Body of pancreas (tissue), 4 donors: Measurements from ENCODE around the gene NF1. TPM values are rescaled to one million over a fixed set of nuclear protein-coding genes. Genes with fewer than 3 reads are reported as not detected.

Source experiments
- ATAC-seq: fragments of 150-250 bp; one replicate; pipeline ENCODE4 v1.9.1; 2016
- DNase-seq, 4 donors: peaks; one replicate each; pipeline ENCODE4 v3.0.0-alpha.2; 2019
- H3K27ac ChIP-seq, 4 donors: fragments of 200-600 bp; sonication (generic); 1 replicate in 3 of 4; 2 replicates in 1 of 4; pipeline versions ENCODE4 v1.5.1 to v1.6.1; 2016 to 2019; ENCODE audit warnings: mild to moderate bottlenecking in 1 of 4, mixed read lengths in 1 of 4, moderate library complexity in 1 of 4
- H3K27me3 ChIP-seq, 2 donors: fragments of 200-600 bp; sonication (generic); one replicate each; pipeline ENCODE4 v1.6.0; 2016; ENCODE audit warnings: mild to moderate bottlenecking in 1 of 2
- H3K36me3 ChIP-seq, 2 donors: fragments of 200-600 bp; sonication (generic); replicated peaks in 1 of 2; 2 replicates each; pipeline ENCODE4 v1.5.1; 2016; ENCODE audit warnings: low read depth in 2 of 2; ENCODE audit not compliant: insufficient read depth in 1 of 2
- H3K4me1 ChIP-seq: fragments of 200-600 bp; sonication (generic); one replicate; pipeline ENCODE4 v1.6.0; 2016
- H3K4me3 ChIP-seq, 2 donors: fragments of 200-600 bp; sonication (generic); 1 replicate in 1 of 2; 2 replicates in 1 of 2; pipeline ENCODE4 v1.5.1; 2016 to 2019
- H3K9me3 ChIP-seq, 3 donors: fragments of 200-600 bp; sonication (generic); 1 replicate in 2 of 3; 2 replicates in 1 of 3; pipeline ENCODE4 v1.5.1; 2016
- POLR2A ChIP-seq, 3 donors: fragments of 450-650 bp; IDR thresholded peaks; one replicate each; pipeline ENCODE4 v1.6.1; 2016; ENCODE audit warnings: antibody characterized with exemption in 3 of 3, mild to moderate bottlenecking in 2 of 3
- WGBS, 2 donors: methylation state at CpG; one replicate each; pipeline ENCODE4 v1.1.5; 2017; 5-methylcytosine and 5-hydroxymethylcytosine counted together
- intact Hi-C: fragments of 100-400 bp; cut with DNase I; formaldehyde crosslinking; loops from one replicate; pipeline ENCODE4 v1.15.1; 2023
- total RNA-seq, 2 donors: library from RNA; depleted of rRNA; stranded (reverse); fragments of >200 nt; gene quantifications; one replicate each; pipeline ENCODE4 v1.1.0, GENCODE V29; 2016
- TF ChIP-seq, protein P1 (sequence below), 7 experiments: fragments of 450-650 bp in 4 of 7; fragments of 200-600 bp in 3 of 7; sonication (generic) in 3 of 7; IDR thresholded peaks; one replicate each; pipeline ENCODE4 v1.5.1; 2016 to 2019; ENCODE audit warnings: antibody characterized with exemption in 7 of 7

Gene NF1
- total RNA-seq, 2 donors from 2014 or later, result 54.7 to 57.1 TPM

DNA sequence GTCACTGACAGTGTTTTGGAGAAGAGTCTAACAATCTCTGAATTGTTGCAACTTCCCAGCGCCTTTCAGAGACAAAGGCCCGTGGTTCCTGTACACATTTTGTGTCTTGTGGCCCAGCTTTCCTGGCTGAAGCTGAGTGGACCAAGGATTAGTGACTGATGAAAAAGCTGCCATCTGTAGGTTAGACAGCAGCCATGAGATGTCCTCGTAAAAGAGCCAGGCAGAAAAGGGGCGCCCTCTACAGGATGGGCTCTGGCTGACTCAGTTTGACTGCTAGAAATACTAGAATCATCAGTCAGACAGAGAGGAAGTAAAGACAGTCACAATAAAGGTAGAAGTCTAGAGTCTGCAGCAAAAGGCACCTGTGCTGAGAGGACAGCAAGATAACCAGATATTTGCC is 26.5 kb upstream of the NF1 start:
- Histone ChIP-seq H3K4me1 (peaks cover 9% of the 10 kb centered on the region), H3K36me3 (no peaks in the 10 kb centered on the region), H3K27ac (peak overlapping the region in 1 of 4 donors; percentile 9), H3K27me3 (no peaks in the 10 kb centered on the region), H3K9me3 (no peaks in the 10 kb centered on the region), H3K4me3 (no peak overlapping the region)
- TF ChIP-seq, protein P1, sequence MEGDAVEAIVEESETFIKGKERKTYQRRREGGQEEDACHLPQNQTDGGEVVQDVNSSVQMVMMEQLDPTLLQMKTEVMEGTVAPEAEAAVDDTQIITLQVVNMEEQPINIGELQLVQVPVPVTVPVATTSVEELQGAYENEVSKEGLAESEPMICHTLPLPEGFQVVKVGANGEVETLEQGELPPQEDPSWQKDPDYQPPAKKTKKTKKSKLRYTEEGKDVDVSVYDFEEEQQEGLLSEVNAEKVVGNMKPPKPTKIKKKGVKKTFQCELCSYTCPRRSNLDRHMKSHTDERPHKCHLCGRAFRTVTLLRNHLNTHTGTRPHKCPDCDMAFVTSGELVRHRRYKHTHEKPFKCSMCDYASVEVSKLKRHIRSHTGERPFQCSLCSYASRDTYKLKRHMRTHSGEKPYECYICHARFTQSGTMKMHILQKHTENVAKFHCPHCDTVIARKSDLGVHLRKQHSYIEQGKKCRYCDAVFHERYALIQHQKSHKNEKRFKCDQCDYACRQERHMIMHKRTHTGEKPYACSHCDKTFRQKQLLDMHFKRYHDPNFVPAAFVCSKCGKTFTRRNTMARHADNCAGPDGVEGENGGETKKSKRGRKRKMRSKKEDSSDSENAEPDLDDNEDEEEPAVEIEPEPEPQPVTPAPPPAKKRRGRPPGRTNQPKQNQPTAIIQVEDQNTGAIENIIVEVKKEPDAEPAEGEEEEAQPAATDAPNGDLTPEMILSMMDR (IDR thresholded peaks at IDR 0.05), result peak in 1 of 7 experiments; percentile 20
- TF ChIP-seq POLR2A (IDR thresholded peaks at IDR 0.05), result no peak
- 49 to 58% methylated on average over 4 of the region's 4 CpGs for WGBS, 2 donors
- DNase-seq (peak in 2 of 4 donors; percentile 27 to 36), ATAC-seq (no peak)
- intact Hi-C loops, result no loop called here

DNA sequence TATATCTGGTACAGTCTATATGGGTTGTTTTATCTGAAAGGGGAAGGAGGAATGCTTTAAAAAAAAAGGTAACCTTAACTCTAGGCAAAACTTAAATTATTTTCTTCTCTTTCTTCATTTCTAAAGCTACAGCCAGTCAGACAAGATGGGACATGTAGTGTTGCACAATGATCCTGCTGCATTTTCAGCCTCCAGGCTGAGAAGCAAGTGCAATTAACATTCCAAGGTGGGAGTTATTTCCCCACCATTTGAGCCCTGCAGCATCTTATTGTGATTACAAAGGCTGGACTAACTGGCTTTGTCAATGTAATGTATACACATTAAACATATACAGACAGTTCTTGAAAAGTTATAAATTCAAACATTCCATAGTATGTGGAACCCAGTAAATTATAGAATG is 22.6 kb upstream of the NF1 start:
- H3K27me3 ChIP-seq, result no peaks in the 10 kb centered on the region
- no peak for DNase-seq
- intact Hi-C loops, result no loop called here
- H3K4me3 ChIP-seq, result no peak overlapping the region
- H3K4me1 ChIP-seq, result peaks cover 9% of the 10 kb centered on the region
- no peaks in the 10 kb centered on the region for H3K9me3 ChIP-seq
- TF ChIP-seq, protein P1 (IDR thresholded peaks at IDR 0.05), result no peak
- TF ChIP-seq POLR2A (IDR thresholded peaks at IDR 0.05), result no peak
- no peaks in the 10 kb centered on the region for H3K36me3 ChIP-seq
- no peak for ATAC-seq
- no peak overlapping the region for H3K27ac ChIP-seq

DNA sequence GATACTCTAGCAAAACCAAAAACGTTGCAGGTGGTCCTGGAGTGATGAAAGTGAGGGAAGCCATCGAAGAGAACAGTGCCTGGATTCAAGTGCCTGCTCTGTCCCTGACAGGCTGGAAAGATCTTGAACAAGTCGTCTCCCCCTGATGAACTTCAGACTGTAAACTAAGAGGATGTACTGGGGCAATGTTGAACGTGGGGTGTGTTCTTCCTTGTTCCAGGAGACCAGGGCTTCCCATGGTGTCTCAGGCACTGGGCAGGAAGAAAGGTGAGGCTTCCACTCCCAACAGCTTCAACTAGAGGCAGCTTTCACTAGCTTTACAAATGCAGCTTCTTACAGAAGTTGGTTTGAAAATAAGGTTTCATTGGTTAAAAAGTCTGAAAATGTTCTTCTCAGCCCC is 21.4 kb upstream of the NF1 start:
- no peak for DNase-seq
- Histone ChIP-seq H3K4me3 (no peak overlapping the region), H3K27me3 (no peaks in the 10 kb centered on the region), H3K9me3 (no peaks in the 10 kb centered on the region), H3K27ac (no peak overlapping the region), H3K4me1 (no peaks in the 10 kb centered on the region), H3K36me3 (no peaks in the 10 kb centered on the region)
- intact Hi-C loops, result no loop called here
- 31 to 35% methylated on average over 4 of the region's 4 CpGs for WGBS, 2 donors
- TF ChIP-seq, protein P1 (IDR thresholded peaks at IDR 0.05), result no peak
- no peak for TF ChIP-seq POLR2A (IDR thresholded peaks at IDR 0.05)
- ATAC-seq, result no peak

DNA sequence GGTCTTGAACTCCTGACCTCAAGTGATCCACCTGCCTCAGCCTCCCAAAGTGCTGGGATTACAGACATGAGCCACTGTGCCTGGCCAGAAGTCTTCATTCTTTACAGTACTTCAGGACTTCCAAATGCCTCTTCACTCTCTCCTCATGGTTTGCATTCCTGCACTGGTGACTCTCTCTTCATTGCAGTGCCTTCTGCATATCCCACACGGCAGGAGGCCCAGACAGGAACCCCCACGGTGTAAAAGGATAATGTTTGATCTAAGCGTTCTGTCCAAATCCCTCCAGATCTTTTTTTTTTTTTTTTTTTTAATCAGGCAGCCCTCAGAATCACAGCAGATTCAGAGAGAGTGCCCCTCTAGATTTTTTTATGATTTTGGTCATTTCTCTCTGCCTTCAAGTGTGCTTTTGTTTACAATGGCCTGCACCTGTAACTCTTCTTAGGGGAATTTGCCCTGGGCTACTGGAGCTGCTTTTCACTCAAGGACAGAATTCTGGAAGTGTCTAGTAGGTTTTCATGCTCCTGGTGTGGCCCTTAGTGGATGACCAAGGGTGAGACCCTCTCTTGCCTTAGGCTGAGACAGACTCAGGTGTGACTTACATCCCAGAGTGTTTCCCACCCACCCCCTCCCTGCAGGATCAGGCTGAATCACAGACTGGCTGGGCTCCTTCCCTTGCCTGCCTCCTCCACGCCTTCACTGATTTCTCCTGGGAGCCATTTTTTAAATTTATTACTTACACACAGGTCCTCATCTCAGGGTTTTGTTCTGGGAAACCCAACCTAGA is 19.8 kb upstream of the NF1 start:
- H3K4me1 ChIP-seq, result no peaks in the 10 kb centered on the region
- no peak for ATAC-seq
- TF ChIP-seq POLR2A (IDR thresholded peaks at IDR 0.05), result no peak
- TF ChIP-seq, protein P1 (IDR thresholded peaks at IDR 0.05), result no peak
- H3K36me3 ChIP-seq, result no peaks in the 10 kb centered on the region
- WGBS, 2 donors, result 49 to 50% methylated on average over 4 of the region's 4 CpGs
- no peak overlapping the region for H3K4me3 ChIP-seq
- no peak for DNase-seq
- H3K9me3 ChIP-seq, result no peaks in the 10 kb centered on the region
- no peak overlapping the region for H3K27ac ChIP-seq
- H3K27me3 ChIP-seq, result no peaks in the 10 kb centered on the region
- intact Hi-C loops, result no loop called here

DNA sequence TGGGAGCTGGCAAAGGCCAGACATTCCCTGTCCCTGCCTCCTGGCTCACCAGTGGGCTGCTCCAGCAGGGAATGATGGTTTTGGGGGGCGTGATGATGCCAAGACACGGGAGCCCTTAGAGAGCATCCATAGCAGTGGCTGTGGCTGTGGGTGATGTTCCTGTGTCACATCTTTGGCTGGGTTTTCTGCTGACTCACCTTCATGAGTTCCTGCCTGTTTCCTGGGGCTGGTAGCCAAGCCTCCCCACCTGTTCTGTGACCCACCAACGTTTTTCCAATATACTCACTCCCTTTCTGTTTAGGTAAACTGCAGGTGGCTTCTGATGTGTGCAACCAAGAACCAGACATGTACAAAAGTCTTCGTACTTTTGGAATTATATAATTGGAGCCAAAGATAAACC is 16.5 kb upstream of the NF1 start:
- WGBS, 2 donors, result 58 to 61% methylated on average over 4 of the region's 4 CpGs
- DNase-seq (no peak), ATAC-seq (no peak)

More for the DNA sequence above, 16.5 kb upstream of the NF1 start:
- no peak overlapping the region for H3K4me3 ChIP-seq
- no peaks in the 10 kb centered on the region for H3K4me1 ChIP-seq
- no peaks in the 10 kb centered on the region for H3K36me3 ChIP-seq
- intact Hi-C loops, result no loop called here
- no peak for TF ChIP-seq POLR2A (IDR thresholded peaks at IDR 0.05)
- TF ChIP-seq, protein P1 (IDR thresholded peaks at IDR 0.05), result no peak
- no peaks in the 10 kb centered on the region for H3K27me3 ChIP-seq
- H3K9me3 ChIP-seq, result no peaks in the 10 kb centered on the region
- no peak overlapping the region for H3K27ac ChIP-seq
